ENCODE data around the gene HMGXB3. TPM values are rescaled to one million over a fixed set of nuclear protein-coding genes. Genes with fewer than 3 reads are reported as not detected.

The HMGXB3 gene
- total and polyA plus RNA-seq, 2 of the 13 experiments (the other 11 are each of a cell fraction or from before 2014, with no cell fraction given) = 18.8 to 23.8 TPM

DNA sequence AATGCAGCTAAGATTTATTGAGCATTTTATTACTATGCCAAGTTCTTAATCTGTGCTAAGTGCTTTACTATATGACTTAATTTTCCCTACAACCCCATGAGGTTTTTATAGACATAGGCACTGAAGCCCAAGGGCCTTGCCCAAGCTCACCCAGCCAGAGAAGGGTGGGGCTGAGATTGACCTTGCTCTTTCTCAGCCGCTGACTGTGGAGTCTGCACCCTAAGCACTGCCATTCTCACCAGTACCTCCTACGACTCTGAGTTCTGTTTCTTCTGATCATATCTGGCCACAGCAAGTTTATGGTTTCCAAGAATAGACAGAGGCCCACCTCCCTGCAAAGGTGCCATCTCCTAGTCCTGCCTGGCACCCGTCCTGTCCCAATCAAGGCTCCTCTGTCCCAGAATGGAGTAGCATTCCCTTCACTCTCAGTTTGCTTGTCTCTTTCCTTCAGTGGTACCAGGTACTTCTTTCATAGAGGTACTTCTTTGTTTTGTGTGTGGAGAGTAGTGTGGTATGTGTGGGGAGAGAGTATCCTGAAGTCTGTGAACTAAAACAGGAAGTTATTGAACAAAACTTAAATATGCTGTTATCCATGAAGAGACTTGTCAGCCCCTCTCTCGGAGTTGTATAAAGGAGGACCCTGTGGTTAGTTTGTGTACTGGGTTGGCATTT, 43.3 kb downstream of the HMGXB3 start (continued):
- no peak for TF ChIP-seq ZNF460 (CRISPR knock-in tag; IDR thresholded peaks at IDR 0.05; ENCODE audit: borderline replicate concordance)
- no peak for TF ChIP-seq SAFB2 (CRISPR knock-in tag; IDR thresholded peaks at IDR 0.05; ENCODE audit: borderline replicate concordance, low read depth)
- TF ChIP-seq MYC (CRISPR knock-in tag; IDR thresholded peaks at IDR 0.05; ENCODE audit: borderline replicate concordance) = no peak
- TF ChIP-seq DBP (CRISPR knock-in tag; IDR thresholded peaks at IDR 0.05; ENCODE audit: not compliant biosample characterization) = no peak
- TF ChIP-seq, protein P1, sequence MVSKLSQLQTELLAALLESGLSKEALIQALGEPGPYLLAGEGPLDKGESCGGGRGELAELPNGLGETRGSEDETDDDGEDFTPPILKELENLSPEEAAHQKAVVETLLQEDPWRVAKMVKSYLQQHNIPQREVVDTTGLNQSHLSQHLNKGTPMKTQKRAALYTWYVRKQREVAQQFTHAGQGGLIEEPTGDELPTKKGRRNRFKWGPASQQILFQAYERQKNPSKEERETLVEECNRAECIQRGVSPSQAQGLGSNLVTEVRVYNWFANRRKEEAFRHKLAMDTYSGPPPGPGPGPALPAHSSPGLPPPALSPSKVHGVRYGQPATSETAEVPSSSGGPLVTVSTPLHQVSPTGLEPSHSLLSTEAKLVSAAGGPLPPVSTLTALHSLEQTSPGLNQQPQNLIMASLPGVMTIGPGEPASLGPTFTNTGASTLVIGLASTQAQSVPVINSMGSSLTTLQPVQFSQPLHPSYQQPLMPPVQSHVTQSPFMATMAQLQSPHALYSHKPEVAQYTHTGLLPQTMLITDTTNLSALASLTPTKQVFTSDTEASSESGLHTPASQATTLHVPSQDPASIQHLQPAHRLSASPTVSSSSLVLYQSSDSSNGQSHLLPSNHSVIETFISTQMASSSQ (IDR thresholded peaks at IDR 0.05; ENCODE audit: low read depth) = no peak
- TF ChIP-seq, protein P1 (CRISPR knock-in tag; IDR thresholded peaks at IDR 0.05; ENCODE audit: borderline replicate concordance) = no peak
- no peak for TF ChIP-seq ZNF710 (CRISPR knock-in tag; IDR thresholded peaks at IDR 0.05; ENCODE audit: borderline replicate concordance)
- no peak for TF ChIP-seq KMT2B (CRISPR knock-in tag; IDR thresholded peaks at IDR 0.05)
- TF ChIP-seq SOX13 (IDR thresholded peaks at IDR 0.05) = no peak
- TF ChIP-seq SOX13 (CRISPR knock-in tag; conservative IDR thresholded peaks at IDR 0.05 in 1 of 2, IDR thresholded peaks at IDR 0.05 in 1 of 2) = no peak
